ENCODE measurements around the gene MDGA2.

DNA sequence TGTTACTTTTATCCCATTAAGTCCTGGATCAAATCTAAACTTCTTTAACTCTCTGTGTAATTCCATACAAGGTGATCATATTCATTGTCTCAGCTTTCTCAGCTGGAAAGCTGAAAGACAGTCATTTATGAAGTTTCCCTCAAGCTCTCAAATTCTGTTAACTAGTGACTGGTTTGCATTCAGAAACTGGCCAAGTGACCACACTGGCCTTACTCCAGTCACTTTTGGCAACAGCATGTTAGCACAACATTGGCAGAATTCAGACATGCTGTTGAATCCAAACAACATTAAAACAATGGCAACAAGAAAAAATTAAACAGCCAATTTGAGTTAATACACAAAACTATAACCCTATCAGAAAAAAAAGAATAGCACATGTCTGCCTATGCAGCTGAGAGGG, 343.3 kb downstream of the MDGA2 start:
- TF ChIP-seq BHLHE40 (IDR thresholded peaks at IDR 0.05; ENCODE audit: borderline replicate concordance) (no peak), HDGF (IDR thresholded peaks at IDR 0.05; ENCODE audit: borderline replicate concordance) (no peak), ELF4 (IDR thresholded peaks at IDR 0.05) (no peak), SP1 (IDR thresholded peaks at IDR 0.05) (no peak), ARNT (IDR thresholded peaks at IDR 0.05) (no peak), L3MBTL2 (conservative IDR thresholded peaks at IDR 0.05) (no peak), FOXA1 (IDR thresholded peaks at IDR 0.05) (no peak), TARDBP (IDR thresholded peaks at IDR 0.05) (no peak), ZNF384 (IDR thresholded peaks at IDR 0.05) (no peak), FOXM1 (IDR thresholded peaks at IDR 0.05; ENCODE audit: borderline replicate concordance) (no peak)
- TF ChIP-seq, protein P1, sequence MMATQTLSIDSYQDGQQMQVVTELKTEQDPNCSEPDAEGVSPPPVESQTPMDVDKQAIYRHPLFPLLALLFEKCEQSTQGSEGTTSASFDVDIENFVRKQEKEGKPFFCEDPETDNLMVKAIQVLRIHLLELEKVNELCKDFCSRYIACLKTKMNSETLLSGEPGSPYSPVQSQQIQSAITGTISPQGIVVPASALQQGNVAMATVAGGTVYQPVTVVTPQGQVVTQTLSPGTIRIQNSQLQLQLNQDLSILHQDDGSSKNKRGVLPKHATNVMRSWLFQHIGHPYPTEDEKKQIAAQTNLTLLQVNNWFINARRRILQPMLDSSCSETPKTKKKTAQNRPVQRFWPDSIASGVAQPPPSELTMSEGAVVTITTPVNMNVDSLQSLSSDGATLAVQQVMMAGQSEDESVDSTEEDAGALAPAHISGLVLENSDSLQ (IDR thresholded peaks at IDR 0.05) = no peak
